Calu3 (cell line): Measurements from ENCODE around the gene RNF214. TPM values are rescaled to one million over a fixed set of nuclear protein-coding genes. Genes with fewer than 3 reads are reported as not detected.

Source experiments
- BruUV-seq: library from RNA; stranded (reverse); fragments of 400-500 nt; replicated peaks from 2 replicates; lab custom pipeline; 2021; lab: Mats Ljungman, UMichigan
- CTCF ChIA-PET: fragments of 300-600 bp; sonication (Branson Sonifier 250); formaldehyde crosslinking; loops from one replicate; lab custom pipeline; 2022; ENCODE audit warnings: antibody characterized with exemption; lab: Charles Lee
- DNase-seq: peaks from one replicate; pipeline ENCODE4 v3.0.0; 2022
- H3K27ac Mint-ChIP-seq: one replicate; pipeline ENCODE4 v1.8.0; 2022; ENCODE audit warnings: mixed read lengths; ENCODE audit not compliant: unreplicated experiment
- H3K27me3 Mint-ChIP-seq: one replicate; pipeline ENCODE4 v1.8.0; 2022; ENCODE audit warnings: mixed read lengths; ENCODE audit not compliant: unreplicated experiment
- H3K36me3 Mint-ChIP-seq: one replicate; pipeline ENCODE4 v1.8.0; 2022; ENCODE audit warnings: mild to moderate bottlenecking, moderate library complexity, mixed read lengths; ENCODE audit not compliant: insufficient read depth, unreplicated experiment
- H3K4me1 Mint-ChIP-seq: one replicate; pipeline ENCODE4 v1.8.0; 2022; ENCODE audit warnings: mild to moderate bottlenecking, low read depth, mixed read lengths; ENCODE audit not compliant: unreplicated experiment
- H3K4me3 Mint-ChIP-seq: one replicate; pipeline ENCODE4 v1.8.0; 2022; ENCODE audit warnings: mild to moderate bottlenecking, low read depth, moderate library complexity, mixed read lengths; ENCODE audit not compliant: unreplicated experiment
- H3K9me3 Mint-ChIP-seq: one replicate; pipeline ENCODE4 v1.8.0; 2022; ENCODE audit warnings: low read depth, mixed read lengths; ENCODE audit not compliant: unreplicated experiment
- CTCF ChIP-seq: fragments of 200-600 bp; IDR thresholded peaks from one replicate; pipeline ENCODE4 v1.8.0; 2022; ENCODE audit warnings: antibody characterized with exemption; ENCODE audit not compliant: unreplicated experiment
- intact Hi-C: fragments of 100-400 bp; cut with micrococcal nuclease; formaldehyde crosslinking; loops from one replicate; pipeline ENCODE4 v1.10.0; 2022; ENCODE audit not compliant: unreplicated experiment
- total RNA-seq: library from RNA; stranded (reverse); gene quantifications from 2 replicates; pipeline ENCODE4 v1.2.3, GENCODE V29; 2022

The RNF214 gene
- total RNA-seq, 1 experiment from 2014 or later, result 19.2 TPM

- no peaks in the 10 kb centered on the region for H3K27me3 Mint-ChIP-seq
- CTCF ChIA-PET, result no interaction called here
- no peak for DNase-seq
- H3K9me3 Mint-ChIP-seq, result no peaks in the 10 kb centered on the region
- no peaks in the 10 kb centered on the region for H3K36me3 Mint-ChIP-seq
- intact Hi-C loops, result no loop called here
- H3K4me3 Mint-ChIP-seq, result no peak overlapping the region
- no TSS peak for BruUV-seq
- TF ChIP-seq CTCF, result no peak
- H3K4me1 Mint-ChIP-seq, result no peaks in the 10 kb centered on the region
- H3K27ac Mint-ChIP-seq, result no peak overlapping the region
Measured at GRCh38 chr11:117195761-117196160, 36.7 kb upstream of the RNF214 start.

- no peak for TF ChIP-seq CTCF
- Mint-ChIP-seq H3K4me3 (no peak overlapping the region), H3K9me3 (no peaks in the 10 kb centered on the region), H3K27ac (no peak overlapping the region), H3K27me3 (no peaks in the 10 kb centered on the region), H3K4me1 (no peaks in the 10 kb centered on the region), H3K36me3 (no peaks in the 10 kb centered on the region)
- CTCF ChIA-PET, result no interaction called here
- intact Hi-C loops, result no loop called here
- no TSS peak for BruUV-seq
- no peak for DNase-seq
Measured at GRCh38 chr11:117197006-117197405, 35.5 kb upstream of the RNF214 start.

GRCh38 chr11:117197516-117198456 is 34.7 kb upstream of the RNF214 start:
- DNase-seq, result peak; percentile 14
- no peaks in the 10 kb centered on the region for H3K9me3 Mint-ChIP-seq
- BruUV-seq, result no TSS peak
- H3K36me3 Mint-ChIP-seq, result no peaks in the 10 kb centered on the region
- no peak overlapping the region for H3K4me3 Mint-ChIP-seq
- no peak for TF ChIP-seq CTCF
- H3K27ac Mint-ChIP-seq, result no peak overlapping the region
- intact Hi-C loops, result no loop called here
- H3K27me3 Mint-ChIP-seq, result no peaks in the 10 kb centered on the region
- CTCF ChIA-PET, result no interaction called here
- no peaks in the 10 kb centered on the region for H3K4me1 Mint-ChIP-seq

GRCh38 chr11:117198613-117199012 is 33.9 kb upstream of the RNF214 start:
- DNase-seq, result no peak
- CTCF ChIA-PET, result no interaction called here
- H3K36me3 Mint-ChIP-seq, result peaks cover 2% of the 10 kb centered on the region
- intact Hi-C loops, result no loop called here
- no TSS peak for BruUV-seq
- H3K4me3 Mint-ChIP-seq, result no peak overlapping the region
- H3K27me3 Mint-ChIP-seq, result no peaks in the 10 kb centered on the region
- H3K27ac Mint-ChIP-seq, result no peak overlapping the region
- H3K9me3 Mint-ChIP-seq, result no peaks in the 10 kb centered on the region
- H3K4me1 Mint-ChIP-seq, result no peaks in the 10 kb centered on the region
- no peak for TF ChIP-seq CTCF
